HG02798 (cell line): ENCODE results near the gene CNDP2.

Experiments used
- ATAC-seq: cut with Tn5 transposase; IDR thresholded peaks from one replicate; pipeline ENCODE4 v1.9.1; 2021; ENCODE audit warnings: mild to moderate bottlenecking; ENCODE audit not compliant: unreplicated experiment, poor library complexity

The CNDP2 gene

GRCh38 chr18:74468547-74469061, 27.6 kb upstream of the CNDP2 start:
- ATAC-seq = no peak

DNA sequence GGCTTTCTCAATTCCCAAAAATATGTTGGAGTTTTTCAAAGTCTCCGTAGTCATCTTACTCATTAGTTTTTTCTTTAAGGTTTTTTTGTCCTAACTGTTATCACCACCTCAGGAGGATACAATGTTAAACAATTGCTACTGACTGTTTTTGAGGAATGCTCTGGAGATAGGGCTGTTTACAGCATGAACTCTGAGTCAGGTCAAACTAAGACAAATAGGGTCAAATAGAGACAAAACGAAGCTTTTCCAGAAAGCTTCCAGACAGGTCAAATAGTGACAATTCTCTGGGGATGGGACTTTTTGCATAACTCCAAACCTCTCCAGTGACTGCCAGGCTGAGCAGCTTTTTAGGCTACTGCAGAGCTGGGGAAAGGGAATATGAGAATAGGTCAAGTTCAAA, 23.9 kb upstream of the CNDP2 start:
- no peak for ATAC-seq

- no peak for ATAC-seq
Observed at GRCh38 chr18:74473976-74474640, 22.1 kb upstream of the CNDP2 start.

GRCh38 chr18:74476140-74476539, 20.0 kb upstream of the CNDP2 start:
- no peak for ATAC-seq

DNA sequence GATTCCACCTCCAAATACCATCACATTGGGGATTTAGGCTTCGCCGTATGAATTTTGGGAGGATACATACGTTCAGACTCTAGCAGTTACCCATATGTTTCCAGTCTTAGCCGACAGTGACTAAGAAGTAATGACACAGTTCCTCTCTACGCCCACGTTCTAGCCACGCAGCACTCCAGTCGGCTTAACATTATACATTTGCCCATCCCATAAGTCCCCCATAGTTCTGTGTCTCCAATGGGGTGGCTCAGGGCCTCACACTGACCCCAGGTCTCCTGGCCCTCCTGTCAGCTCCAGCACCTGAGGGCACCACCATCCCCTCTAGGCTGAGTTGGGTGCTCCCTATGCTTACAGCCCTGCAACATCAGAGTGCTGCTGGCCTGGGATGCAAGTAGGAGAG, 18.4 kb upstream of the CNDP2 start:
- no peak for ATAC-seq

- no peak for ATAC-seq
Observed at GRCh38 chr18:74478316-74478715, 17.8 kb upstream of the CNDP2 start.

- no peak for ATAC-seq
Observed at GRCh38 chr18:74478880-74479279, 17.3 kb upstream of the CNDP2 start.

DNA sequence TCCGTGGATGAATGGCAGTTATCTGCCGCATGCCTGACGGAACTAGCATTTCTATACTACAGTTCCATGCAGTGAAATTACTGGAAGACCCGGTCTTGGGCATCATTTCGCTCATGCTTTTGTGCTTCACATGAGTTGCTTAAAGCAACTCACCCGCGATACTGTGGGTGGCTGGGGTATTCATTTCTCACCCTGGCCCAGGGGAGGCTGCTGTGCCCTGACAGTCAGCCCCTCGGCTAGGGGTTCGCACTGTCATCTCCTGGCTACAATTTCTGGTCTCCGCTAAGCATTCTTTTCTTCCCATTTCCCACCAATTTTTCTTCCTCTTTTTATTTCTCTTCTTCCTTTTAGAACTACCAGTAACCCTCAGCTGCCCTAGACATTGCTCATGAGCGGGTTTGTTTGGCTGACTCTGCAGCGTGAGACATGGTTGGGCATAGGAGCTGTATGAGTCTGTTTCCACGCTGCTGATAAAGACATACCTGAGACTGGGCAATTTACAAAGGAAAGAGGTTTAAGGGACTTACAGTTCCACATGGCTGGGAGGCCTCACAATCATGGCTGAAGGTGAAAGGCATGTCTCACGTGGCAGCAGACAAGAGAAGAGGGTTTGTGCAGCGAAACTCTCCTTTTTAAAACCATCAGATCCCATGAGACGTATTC, 16.5 kb upstream of the CNDP2 start:
- no peak for ATAC-seq

- no peak for ATAC-seq
Observed at GRCh38 chr18:74480149-74480651, 16.0 kb upstream of the CNDP2 start.

- no peak for ATAC-seq
Observed at GRCh38 chr18:74482697-74483096, 13.5 kb upstream of the CNDP2 start.

DNA sequence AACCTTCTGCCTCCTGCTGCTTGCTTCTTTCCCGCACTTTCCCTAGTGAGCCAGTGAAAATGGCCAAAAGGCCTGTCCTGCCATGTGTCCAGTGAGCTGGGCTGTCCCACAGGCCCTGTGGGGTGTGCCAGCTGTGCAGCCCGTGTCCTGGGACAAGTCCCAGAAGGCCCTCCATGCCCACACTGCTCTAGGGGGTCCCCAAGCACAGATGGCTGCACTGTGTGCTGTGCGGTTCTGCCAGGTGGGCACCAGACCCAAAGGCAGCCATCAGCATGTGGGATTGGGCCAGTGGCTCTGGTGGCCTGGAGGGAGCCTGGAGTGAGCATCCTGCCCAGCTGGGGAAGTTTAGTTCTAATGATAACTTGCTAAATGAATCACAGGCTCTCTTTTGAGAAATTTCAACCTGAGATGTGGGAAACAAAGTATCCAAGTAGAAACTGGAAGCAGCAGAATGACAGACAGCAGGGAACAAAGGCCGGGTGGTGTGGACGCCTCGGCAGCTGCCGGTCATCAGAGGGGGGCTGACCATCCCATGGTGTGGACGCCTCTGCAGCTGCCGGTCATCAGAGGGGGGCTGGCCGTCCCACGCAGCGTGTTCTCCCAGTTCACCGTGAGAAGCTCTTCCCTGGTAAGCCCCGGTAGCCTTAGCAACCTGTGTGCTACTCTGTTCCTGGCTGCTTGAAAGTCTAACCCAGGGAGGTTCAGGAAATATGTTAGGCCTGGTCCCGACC, 9.9 kb upstream of the CNDP2 start:
- ATAC-seq = no peak

GRCh38 chr18:74488354-74488753, 7.8 kb upstream of the CNDP2 start:
- no peak for ATAC-seq

DNA sequence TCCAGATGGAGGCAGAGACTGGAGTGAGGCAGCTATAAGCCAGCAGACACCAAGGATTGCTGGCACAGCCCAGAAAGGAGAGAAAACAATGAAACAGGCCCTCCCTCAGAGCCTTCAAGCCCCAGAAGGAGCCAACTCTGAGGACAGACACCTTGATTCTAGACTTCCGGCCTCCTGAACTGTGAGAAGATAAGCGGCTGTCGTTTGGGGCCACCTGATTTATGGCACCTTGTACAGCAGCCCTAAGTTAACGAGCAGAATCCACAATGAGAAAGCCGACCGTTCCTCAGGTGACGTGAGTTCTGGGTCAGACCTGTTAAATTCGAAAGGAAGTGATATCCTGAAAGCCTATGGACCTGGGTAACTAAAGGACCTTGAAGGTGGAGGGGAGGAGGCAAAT, 7.3 kb upstream of the CNDP2 start:
- ATAC-seq = no peak

DNA sequence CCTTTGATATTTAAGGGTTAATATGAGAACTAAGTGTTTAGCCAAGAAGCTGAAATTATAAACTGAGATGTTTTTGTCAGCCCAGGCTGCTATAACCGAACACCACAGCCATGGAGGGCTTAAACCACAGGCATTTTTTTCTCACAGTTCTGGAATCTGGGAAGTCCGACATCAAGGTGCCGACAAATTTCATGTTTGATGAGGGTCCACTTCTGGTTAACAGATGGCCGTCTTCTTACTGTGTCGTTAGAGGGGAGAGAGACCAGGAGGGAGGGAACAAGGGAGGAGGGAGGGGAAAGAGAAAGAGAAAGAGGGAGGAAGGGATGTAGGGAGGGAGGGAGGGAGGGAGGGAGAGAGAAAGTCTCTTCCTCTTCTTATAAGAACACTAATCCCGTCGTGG, 6.5 kb upstream of the CNDP2 start:
- no peak for ATAC-seq

- ATAC-seq = no peak
Observed at GRCh38 chr18:74492259-74492658, 3.9 kb upstream of the CNDP2 start.

DNA sequence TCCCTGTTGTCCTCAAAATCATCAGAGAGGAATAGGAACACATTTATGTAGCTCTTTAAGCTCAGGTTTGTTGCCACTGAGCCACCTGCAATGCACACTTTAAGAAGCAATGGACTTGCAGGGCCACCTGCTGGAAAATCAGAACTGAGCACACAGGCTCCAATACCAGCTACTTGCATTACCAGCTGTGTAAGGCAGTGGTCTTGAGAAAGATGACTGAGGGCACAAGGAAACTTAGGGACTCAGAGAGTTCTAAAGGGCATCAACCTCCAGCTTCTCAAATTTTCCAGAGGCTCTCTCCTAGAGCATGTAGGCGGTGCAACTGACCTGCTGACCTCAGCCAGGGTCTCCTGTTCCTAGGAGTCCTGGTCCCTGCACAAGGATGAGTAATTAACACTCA, 2.5 kb upstream of the CNDP2 start:
- peak; percentile 14 for ATAC-seq

- ATAC-seq = no peak
Observed at GRCh38 chr18:74494514-74494913, 1.6 kb upstream of the CNDP2 start.

DNA sequence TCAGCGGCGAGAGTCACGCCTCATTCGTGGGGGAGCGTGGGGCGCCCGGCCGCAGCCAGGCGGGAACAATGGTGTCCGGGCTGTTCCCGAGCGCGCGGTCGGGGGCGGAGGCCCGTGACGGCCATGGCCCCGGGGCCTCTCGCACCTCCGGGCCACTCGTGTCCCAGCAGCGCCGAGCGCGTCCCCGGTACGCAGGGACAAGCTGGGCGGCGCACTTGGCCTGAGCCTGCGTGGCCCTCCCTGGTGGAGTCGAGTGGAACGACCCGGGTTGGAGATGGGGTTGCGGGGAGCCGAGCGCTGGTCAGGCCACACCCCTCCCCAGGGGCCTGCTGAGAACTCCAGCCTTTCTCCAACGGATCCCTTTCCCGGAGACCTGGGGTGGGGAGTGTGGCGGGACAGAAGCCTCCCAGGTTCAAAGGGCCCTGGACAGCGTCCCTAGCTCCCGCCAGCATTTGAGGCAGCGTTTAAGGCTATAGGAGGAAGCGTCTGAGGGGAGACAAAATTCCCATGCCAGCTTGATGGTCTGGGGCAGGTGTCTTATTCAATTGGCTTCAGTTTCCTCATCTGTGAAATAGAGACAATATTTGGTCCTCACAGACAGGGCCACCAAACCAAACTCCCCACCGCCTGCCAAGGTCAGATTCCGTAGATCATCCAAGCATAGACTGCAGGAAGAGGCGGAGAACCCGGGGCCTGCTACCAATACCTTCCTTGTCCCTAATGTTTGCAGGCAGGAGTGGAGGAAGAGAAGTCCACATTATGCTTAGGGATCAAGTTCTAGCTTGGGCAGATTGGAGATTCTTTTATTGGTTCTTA, 553 bp downstream of the CNDP2 start:
- ATAC-seq = peak; percentile 25

DNA sequence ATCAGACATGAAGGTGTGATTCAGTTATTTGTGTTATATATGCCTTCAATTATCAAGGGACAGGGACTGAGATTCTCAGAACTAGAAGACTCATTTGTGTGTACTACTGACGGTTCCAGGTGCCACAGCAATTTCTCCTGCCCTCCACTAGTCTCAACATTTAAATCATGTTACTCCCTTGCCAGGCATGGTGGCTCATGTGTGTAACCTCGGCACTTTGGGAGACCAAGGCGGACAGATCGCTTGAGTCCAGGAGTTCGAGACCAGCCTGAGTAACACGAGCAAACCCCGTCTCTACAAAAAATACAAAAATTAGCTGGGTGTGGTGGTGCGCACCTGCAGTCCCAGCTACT, 1.1 kb downstream of the CNDP2 start:
- ATAC-seq = no peak

GRCh38 chr18:74497778-74498177, 1.6 kb downstream of the CNDP2 start:
- no peak for ATAC-seq
